ENCODE results near the gene RNF207.

GRCh38 chr1:6224718-6225117 lies 18.8 kb downstream of the RNF207 start:
- TF ChIP-seq CTCF (IDR thresholded peaks at IDR 0.05) (no peak), POLR2A (IDR thresholded peaks at IDR 0.05) (no peak)
